HepG2 (cell line): ENCODE results near the gene LZTS2. TPM values are rescaled to one million over a fixed set of nuclear protein-coding genes. Genes with fewer than 3 reads are reported as not detected.
A peak's percentile ranks its signal among the peaks of the same experiment; 100 is the strongest.

Experiments used
- ATAC-seq: fragments of 200-7000 bp; cut with Tn5 transposase; 3 replicates; pipeline ENCODE4 v1.9.1; 2020; ENCODE audit warnings: mild to moderate bottlenecking, moderate library complexity
- BruUV-seq: library from RNA; stranded (reverse); fragments of 400-500 nt; replicated peaks from 2 replicates; lab custom pipeline; 2021; lab: Mats Ljungman, UMichigan
- CTCF ChIA-PET: fragments of 300-600 bp; formaldehyde crosslinking; extraction: SDS; loops from one replicate; lab custom pipeline; 2021; ENCODE audit warnings: low total read pairs, inconsistent platforms, low intra/inter-chr PET ratio; lab: Yijun Ruan, JAX
- POLR2A ChIA-PET: fragments of 350-600 bp; sonication (Branson Sonifier 250); formaldehyde crosslinking; loops from one replicate; lab custom pipeline; 2020; ENCODE audit warnings: antibody characterized with exemption, inconsistent platforms; lab: Yijun Ruan, JAX
- DNase-seq: peaks from one replicate; pipeline ENCODE4 v3.0.0-alpha.2; 2015; ENCODE audit warnings: low spot score
- FAIRE-seq: peaks from 3 replicates; lab custom pipeline; 2011; peaks lifted over from hg19 to GRCh38; lab: Jason Lieb, UNC
- H2AFZ ChIP-seq: one replicate; pipeline ENCODE4 v1.6.1; 2011; ENCODE audit warnings: low read length, inconsistent platforms
- H3K27ac ChIP-seq: fragments of 300-600 bp; 3 replicates; pipeline ENCODE4 v1.8.0; 2011; ENCODE audit warnings: mixed run types, mild to moderate bottlenecking, mixed read lengths, low read length, inconsistent platforms; ENCODE audit not compliant: insufficient read depth; ENCODE audit errors: extremely low read length
- H3K27me3 ChIP-seq, 2 experiments: fragments of 200-600 bp in 1 of 2; 2 replicates in 1 of 2; 3 replicates in 1 of 2; pipeline versions ENCODE4 v1.6.0 to v1.8.0; 2011; ENCODE audit warnings: low read length in 2 of 2, mild to moderate bottlenecking in 2 of 2, moderate library complexity in 2 of 2, inconsistent platforms in 1 of 2; ENCODE audit not compliant: insufficient read depth in 2 of 2, control insufficient read depth in 1 of 2
- H3K36me3 ChIP-seq, 2 experiments: fragments of 200-600 bp in 1 of 2; replicated peaks in 1 of 2; 2 replicates in 1 of 2; 3 replicates in 1 of 2; pipeline versions ENCODE4 v1.5.1 to v1.8.0; 2011; ENCODE audit warnings: low read length in 2 of 2, inconsistent platforms in 1 of 2; ENCODE audit not compliant: insufficient read depth in 2 of 2, control insufficient read depth in 1 of 2
- H3K4me1 ChIP-seq: 2 replicates; pipeline ENCODE4 v1.5.1; 2012; ENCODE audit warnings: low read length, inconsistent platforms; ENCODE audit not compliant: insufficient read depth
- H3K4me2 ChIP-seq: 2 replicates; pipeline ENCODE4 v1.6.0; 2011; ENCODE audit warnings: low read depth, low read length, inconsistent platforms
- H3K4me3 ChIP-seq, 3 experiments: fragments of 200-600 bp in 1 of 3; sonication (generic), shearing (Covaris generic) in 1 of 3; replicated peaks in 1 of 3; 2 replicates each; pipeline ENCODE4 v1.5.1; 2011 to 2016; ENCODE audit warnings: low read length in 3 of 3, inconsistent platforms in 2 of 3, low read depth in 2 of 3, mild to moderate bottlenecking in 2 of 3, control low read depth in 1 of 3, mixed read lengths in 1 of 3; ENCODE audit not compliant: insufficient read depth in 1 of 3
- H3K79me2 ChIP-seq: one replicate; pipeline ENCODE4 v1.6.1; 2011; ENCODE audit warnings: low read length, inconsistent platforms; ENCODE audit not compliant: insufficient read depth
- H3K9ac ChIP-seq: 2 replicates; pipeline ENCODE4 v1.6.0; 2011; ENCODE audit warnings: mild to moderate bottlenecking, low read depth, low read length, inconsistent platforms; ENCODE audit not compliant: insufficient read depth
- H3K9me3 ChIP-seq: 2 replicates; pipeline ENCODE4 v1.5.1; 2012; ENCODE audit warnings: mild to moderate bottlenecking, low read length
- H4K20me1 ChIP-seq: 2 replicates; pipeline ENCODE4 v1.6.0; 2011; ENCODE audit warnings: inconsistent platforms, mild to moderate bottlenecking, low read length, moderate library complexity; ENCODE audit not compliant: insufficient read depth
- FOSL1 ChIP-seq: sonication (generic); formaldehyde crosslinking; IDR thresholded peaks from 2 replicates; pipeline ENCODE4 v1.9.0; 2021; ENCODE audit warnings: missing genetic modification reagents, borderline replicate concordance
- GATAD1 ChIP-seq: IDR thresholded peaks from 2 replicates; pipeline ENCODE4 v1.6.1; 2016; ENCODE audit warnings: missing genetic modification reagents, missing compliant biosample characterization
- IKZF4 ChIP-seq: sonication (generic); formaldehyde crosslinking; IDR thresholded peaks from 2 replicates; pipeline ENCODE4 v1.5.1; 2020; ENCODE audit warnings: borderline replicate concordance, mild to moderate bottlenecking, low read depth, missing genetic modification reagents; ENCODE audit errors: not compliant biosample characterization
- MAF1 ChIP-seq: sonication (generic); formaldehyde crosslinking; IDR thresholded peaks from 2 replicates; pipeline ENCODE4 v1.5.0; 2020; ENCODE audit warnings: missing genetic modification reagents, borderline replicate concordance
- MED13 ChIP-seq: sonication (generic); formaldehyde crosslinking; IDR thresholded peaks from 2 replicates; pipeline ENCODE4 v1.5.0; 2020; ENCODE audit warnings: missing genetic modification reagents
- MYNN ChIP-seq: sonication (generic); formaldehyde crosslinking; IDR thresholded peaks from 2 replicates; pipeline ENCODE4 v1.4.0; 2020; ENCODE audit warnings: mild to moderate bottlenecking, low read depth, missing genetic modification reagents
- NFYB ChIP-seq: sonication (generic); formaldehyde crosslinking; IDR thresholded peaks from 2 replicates; pipeline ENCODE4 v1.4.0; 2020; ENCODE audit warnings: missing genetic modification reagents
- NR2C2 ChIP-seq: sonication (generic); formaldehyde crosslinking; IDR thresholded peaks from 2 replicates; pipeline ENCODE4 v1.4.0; 2020; ENCODE audit warnings: missing genetic modification reagents, mild to moderate bottlenecking, moderate library complexity, borderline replicate concordance
- SIN3A ChIP-seq: IDR thresholded peaks from 2 replicates; pipeline ENCODE4 v1.6.1; 2011; ENCODE audit warnings: low read depth, mild to moderate bottlenecking, control low read depth, low read length, borderline replicate concordance
- ZKSCAN5 ChIP-seq: sonication (generic); formaldehyde crosslinking; IDR thresholded peaks from 2 replicates; pipeline ENCODE4 v1.5.1; 2020; ENCODE audit warnings: mild to moderate bottlenecking, missing genetic modification reagents
- ZKSCAN8 ChIP-seq: IDR thresholded peaks from 2 replicates; pipeline ENCODE4 v1.6.1; 2016; ENCODE audit warnings: borderline replicate concordance, missing genetic modification reagents, missing compliant biosample characterization
- ZNF337 ChIP-seq: sonication (generic); formaldehyde crosslinking; IDR thresholded peaks from 2 replicates; pipeline ENCODE4 v1.5.1; 2020; ENCODE audit warnings: missing genetic modification reagents, low read depth, mild to moderate bottlenecking, borderline replicate concordance
- ZNF354B ChIP-seq: sonication (generic); formaldehyde crosslinking; IDR thresholded peaks from 2 replicates; pipeline ENCODE4 v1.8.0; 2022; ENCODE audit warnings: mild to moderate bottlenecking, missing genetic modification reagents
- ZNF772 ChIP-seq: sonication (generic); formaldehyde crosslinking; IDR thresholded peaks from 2 replicates; pipeline ENCODE4 v1.5.0; 2020; ENCODE audit warnings: mild to moderate bottlenecking, missing genetic modification reagents
- ZNF891 ChIP-seq: sonication (generic); formaldehyde crosslinking; IDR thresholded peaks from 2 replicates; pipeline ENCODE4 v1.5.0; 2020; ENCODE audit warnings: mild to moderate bottlenecking, missing genetic modification reagents
- WGBS: methylation state at CpG from one replicate; pipeline ENCODE4 v1.1.6; 2017; ENCODE audit warnings: low lambda C conversion rate; 5-methylcytosine and 5-hydroxymethylcytosine counted together
- in situ Hi-C: cut with HindIII; loops from 2 replicates; pipeline ENCODE4 v1.10.0; 2017; ENCODE audit warnings: low pct_unique_long_range_greater_than_20kb; ENCODE audit not compliant: extremely low pct_ligation_motif_present
- intact Hi-C: fragments of 100-400 bp; cut with micrococcal nuclease; formaldehyde crosslinking; loops from one replicate; pipeline ENCODE4 v1.10.0; 2022; ENCODE audit not compliant: unreplicated experiment
- polyA plus RNA-seq, 8 experiments: library from polyadenylated mRNA; depleted of rRNA in 3 of 8; stranded (reverse) in 7 of 8; unstranded in 1 of 8; fragments of >200 nt; fragmentation: Illumina TruSeq in 4 of 8; extraction: Trizol in 4 of 8; gene quantifications; 2 replicates each; pipeline versions ENCODE4 v1.2.1 to v1.2.3, GENCODE V29; 2011 to 2016; ENCODE audit warnings: low read depth in 4 of 8, missing spikeins in 1 of 8, mixed read lengths in 1 of 8; ENCODE audit not compliant: insufficient read depth in 1 of 8
- total RNA-seq, 5 experiments: library from RNA; depleted of rRNA; stranded (reverse); fragments of >200 nt; fragmentation: Illumina TruSeq; extraction: Trizol; gene quantifications; 2 replicates each; pipeline ENCODE4 v1.2.3, GENCODE V29; 2016; ENCODE audit warnings: low read depth in 1 of 5
- TF ChIP-seq, protein P1 (sequence below): sonication (generic); formaldehyde crosslinking; IDR thresholded peaks from 2 replicates; pipeline ENCODE4 v1.4.0; 2020; ENCODE audit warnings: mild to moderate bottlenecking, low read depth, missing genetic modification reagents
- TF ChIP-seq, protein P2 (sequence below): sonication (generic); formaldehyde crosslinking; IDR thresholded peaks from 2 replicates; pipeline ENCODE4 v1.5.1; 2020; ENCODE audit warnings: mild to moderate bottlenecking, missing genetic modification reagents, moderate library complexity
- TF ChIP-seq, protein P3 (sequence below): IDR thresholded peaks from 2 replicates; pipeline ENCODE4 v1.6.1; 2016; ENCODE audit warnings: mild to moderate bottlenecking, missing biosample characterization, missing genetic modification reagents

LZTS2 gene
- total and polyA plus RNA-seq, 2 of the 13 experiments (the other 11 are each of a cell fraction or from before 2014, with no cell fraction given), result 43.6 to 65.6 TPM

DNA sequence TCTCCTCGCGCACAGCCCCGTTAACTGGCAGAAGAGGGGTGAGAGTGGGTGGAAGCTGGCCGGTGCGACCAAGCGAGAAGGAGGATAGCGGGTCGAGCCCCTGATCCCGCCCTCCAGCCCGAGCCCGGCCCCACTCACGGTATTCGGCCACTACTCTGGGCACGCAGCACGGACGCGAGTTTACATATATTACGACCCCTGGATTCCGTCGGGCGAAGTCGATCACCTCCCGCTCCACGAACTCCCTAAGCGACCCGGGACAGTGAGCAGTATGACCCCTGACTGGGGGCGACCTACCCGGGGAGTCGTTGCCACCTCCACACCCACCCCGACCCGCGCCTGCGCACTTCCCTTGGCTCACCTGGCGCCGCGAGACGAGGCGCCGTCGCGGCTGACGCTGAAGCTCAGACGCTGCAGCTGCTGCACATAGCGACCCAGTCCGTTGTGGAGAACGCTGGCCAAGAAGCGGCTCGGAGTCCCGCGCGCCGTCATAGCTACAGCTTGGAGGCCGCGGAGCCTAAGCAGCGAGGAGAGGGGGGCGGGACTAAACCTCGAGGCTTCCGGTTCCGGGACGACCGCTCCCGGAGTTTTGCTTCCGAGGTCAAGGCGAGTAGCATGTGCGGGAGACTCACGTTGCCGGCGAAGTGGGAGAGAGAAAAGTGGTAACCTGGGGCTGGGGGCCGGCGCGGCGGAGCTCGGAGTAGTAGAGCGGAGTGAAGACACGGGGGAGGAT lies 12.5 kb upstream of the LZTS2 start, which contains the start of the genes MRPL43 and TWNK:
MRPL43 (minus strand) TSS at position 546 of the 733 bp plus-strand sequence; CDS start at position 492, 54 bp downstream.
TWNK (plus strand) TSS at position 592 of the 733 bp plus-strand sequence. CDS start 668 bp downstream, outside the sequence.
- Histone ChIP-seq H3K4me3 (peak within 1 kb of the TSS; percentile 77 to 96 (median 91)), H3K4me1 (peaks cover 53% of the 10 kb centered on the region), H3K36me3 (peaks cover 15 to 56% of the 10 kb centered on the region in 2 experiments), H4K20me1 (no peaks in the 10 kb centered on the region), H3K9ac (peak within 1 kb of the TSS; percentile 83), H3K27ac (peak within 1 kb of the TSS; percentile 83), H3K27me3 (no peaks in the 10 kb centered on the region; a peak in 1 of 5 replicates), H3K4me2 (peak within 1 kb of the TSS; percentile 97), H3K9me3 (no peaks in the 10 kb centered on the region), H3K79me2 (peaks cover 50% of the 10 kb centered on the region), H2AFZ (no peak within 1 kb of the TSS)
- no TSS peak for BruUV-seq
- POLR2A ChIA-PET, result interaction anchor here (0.7 to 23.0 kb wide), 6 partner anchors 11 to 74 kb away, joined by 3 to 277 read pairs (median 3); partner anchors contain the start of genes LZTS2 and SEMA4G
- intact Hi-C loops (loop anchor here (1.0 kb wide), 1 partner anchor 16 kb away; no protein-coding TSS in a partner anchor), in situ Hi-C loops (no loop called here)
- ATAC-seq, result peak; percentile 73
- CTCF ChIA-PET, result no interaction called here
- peak; percentile 56 for FAIRE-seq
- peak; percentile 72 for DNase-seq
- 1% methylated on average over 34 of the region's 75 CpGs for WGBS
- TF ChIP-seq SIN3A (peak; percentile 91; the same call in 1 of the 2 replicates), ZNF891 (peak; percentile 88; the same call in 1 of the 2 replicates), NFYB (CRISPR knock-in tag) (no peak), IKZF4 (CRISPR knock-in tag) (peak; percentile 84), NR2C2 (CRISPR knock-in tag) (peak; percentile 100), ZNF354B (0 out of 2 replicates have a peak, but pooled peaks have one; percentile 54), MAF1 (CRISPR knock-in tag) (0 out of 2 replicates have a peak, but pooled peaks have one; percentile 40), ZNF772 (CRISPR knock-in tag) (peak; percentile 67; the same call in 1 of the 2 replicates), ZKSCAN5 (CRISPR knock-in tag) (no peak), GATAD1 (CRISPR knock-in tag) (peak; percentile 94), MED13 (peak; percentile 46; the same call in 1 of the 2 replicates), MYNN (CRISPR knock-in tag) (0 out of 2 replicates have a peak, but pooled peaks have one; percentile 34), FOSL1 (CRISPR knock-in tag) (no peak), ZKSCAN8 (CRISPR knock-in tag) (peak; percentile 43; the same call in 1 of the 2 replicates), ZNF337 (CRISPR knock-in tag) (0 out of 2 replicates have a peak, but pooled peaks have one; percentile 25)
- TF ChIP-seq, protein P1, sequence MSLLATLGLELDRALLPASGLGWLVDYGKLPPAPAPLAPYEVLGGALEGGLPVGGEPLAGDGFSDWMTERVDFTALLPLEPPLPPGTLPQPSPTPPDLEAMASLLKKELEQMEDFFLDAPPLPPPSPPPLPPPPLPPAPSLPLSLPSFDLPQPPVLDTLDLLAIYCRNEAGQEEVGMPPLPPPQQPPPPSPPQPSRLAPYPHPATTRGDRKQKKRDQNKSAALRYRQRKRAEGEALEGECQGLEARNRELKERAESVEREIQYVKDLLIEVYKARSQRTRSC, result no peak; the same call in 1 of the 2 replicates
- TF ChIP-seq, protein P2, sequence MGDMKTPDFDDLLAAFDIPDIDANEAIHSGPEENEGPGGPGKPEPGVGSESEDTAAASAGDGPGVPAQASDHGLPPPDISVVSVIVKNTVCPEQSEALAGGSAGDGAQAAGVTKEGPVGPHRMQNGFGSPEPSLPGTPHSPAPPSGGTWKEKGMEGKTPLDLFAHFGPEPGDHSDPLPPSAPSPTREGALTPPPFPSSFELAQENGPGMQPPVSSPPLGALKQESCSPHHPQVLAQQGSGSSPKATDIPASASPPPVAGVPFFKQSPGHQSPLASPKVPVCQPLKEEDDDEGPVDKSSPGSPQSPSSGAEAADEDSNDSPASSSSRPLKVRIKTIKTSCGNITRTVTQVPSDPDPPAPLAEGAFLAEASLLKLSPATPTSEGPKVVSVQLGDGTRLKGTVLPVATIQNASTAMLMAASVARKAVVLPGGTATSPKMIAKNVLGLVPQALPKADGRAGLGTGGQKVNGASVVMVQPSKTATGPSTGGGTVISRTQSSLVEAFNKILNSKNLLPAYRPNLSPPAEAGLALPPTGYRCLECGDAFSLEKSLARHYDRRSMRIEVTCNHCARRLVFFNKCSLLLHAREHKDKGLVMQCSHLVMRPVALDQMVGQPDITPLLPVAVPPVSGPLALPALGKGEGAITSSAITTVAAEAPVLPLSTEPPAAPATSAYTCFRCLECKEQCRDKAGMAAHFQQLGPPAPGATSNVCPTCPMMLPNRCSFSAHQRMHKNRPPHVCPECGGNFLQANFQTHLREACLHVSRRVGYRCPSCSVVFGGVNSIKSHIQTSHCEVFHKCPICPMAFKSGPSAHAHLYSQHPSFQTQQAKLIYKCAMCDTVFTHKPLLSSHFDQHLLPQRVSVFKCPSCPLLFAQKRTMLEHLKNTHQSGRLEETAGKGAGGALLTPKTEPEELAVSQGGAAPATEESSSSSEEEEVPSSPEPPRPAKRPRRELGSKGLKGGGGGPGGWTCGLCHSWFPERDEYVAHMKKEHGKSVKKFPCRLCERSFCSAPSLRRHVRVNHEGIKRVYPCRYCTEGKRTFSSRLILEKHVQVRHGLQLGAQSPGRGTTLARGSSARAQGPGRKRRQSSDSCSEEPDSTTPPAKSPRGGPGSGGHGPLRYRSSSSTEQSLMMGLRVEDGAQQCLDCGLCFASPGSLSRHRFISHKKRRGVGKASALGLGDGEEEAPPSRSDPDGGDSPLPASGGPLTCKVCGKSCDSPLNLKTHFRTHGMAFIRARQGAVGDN, result peak; percentile 99
- TF ChIP-seq, protein P3, sequence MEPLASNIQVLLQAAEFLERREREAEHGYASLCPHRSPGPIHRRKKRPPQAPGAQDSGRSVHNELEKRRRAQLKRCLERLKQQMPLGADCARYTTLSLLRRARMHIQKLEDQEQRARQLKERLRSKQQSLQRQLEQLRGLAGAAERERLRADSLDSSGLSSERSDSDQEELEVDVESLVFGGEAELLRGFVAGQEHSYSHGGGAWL (CRISPR knock-in tag), result peak; percentile 88; the same call in 1 of the 2 replicates
